ENCODE results near the gene MARCHF2.
"Not testable (repeated sequence)": the region's sequence is repeated elsewhere in the genome, so short reads cannot be mapped to it uniquely, and the experiment has no call there.

MARCHF2 gene

DNA sequence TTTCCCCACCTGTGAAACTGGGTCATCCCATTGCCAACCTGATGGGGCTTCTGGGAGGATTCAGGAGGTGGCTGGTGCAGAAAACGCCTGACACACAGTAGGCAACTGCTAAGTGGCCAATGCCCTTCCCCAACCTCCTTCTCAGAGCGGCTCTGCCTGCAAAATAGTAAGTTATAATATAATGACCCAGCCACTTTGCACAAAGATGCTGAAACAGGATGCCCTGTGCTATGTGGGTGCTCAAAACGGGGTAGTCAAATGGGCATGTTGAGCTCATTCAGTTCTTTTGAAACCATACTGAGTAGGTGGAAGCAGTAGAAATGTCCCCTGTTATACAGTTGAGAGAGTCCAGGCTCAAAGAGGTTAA, 507 bp downstream of the MARCHF2 start:
- no peak for DNase-seq

DNA sequence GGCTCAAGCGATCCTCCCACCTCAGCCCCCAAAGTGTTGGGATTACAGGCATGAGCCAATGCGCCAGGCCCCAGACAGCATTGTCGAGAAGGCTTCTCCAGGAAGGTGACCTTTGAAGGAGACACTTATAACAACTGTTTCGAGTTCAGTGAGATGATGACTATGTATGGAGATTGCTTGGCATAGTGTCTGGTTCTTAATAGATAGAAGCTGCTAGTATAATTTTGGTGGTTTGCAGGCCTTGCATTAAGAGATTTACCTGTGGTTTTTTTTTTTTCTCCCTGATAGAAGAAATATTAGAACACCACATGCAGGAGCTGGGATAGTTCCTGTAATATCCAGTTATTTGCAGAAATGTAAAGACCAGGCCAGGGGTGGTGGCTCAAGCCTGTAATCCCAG, 3.7 kb downstream of the MARCHF2 start:
- DNase-seq: no peak

DNA sequence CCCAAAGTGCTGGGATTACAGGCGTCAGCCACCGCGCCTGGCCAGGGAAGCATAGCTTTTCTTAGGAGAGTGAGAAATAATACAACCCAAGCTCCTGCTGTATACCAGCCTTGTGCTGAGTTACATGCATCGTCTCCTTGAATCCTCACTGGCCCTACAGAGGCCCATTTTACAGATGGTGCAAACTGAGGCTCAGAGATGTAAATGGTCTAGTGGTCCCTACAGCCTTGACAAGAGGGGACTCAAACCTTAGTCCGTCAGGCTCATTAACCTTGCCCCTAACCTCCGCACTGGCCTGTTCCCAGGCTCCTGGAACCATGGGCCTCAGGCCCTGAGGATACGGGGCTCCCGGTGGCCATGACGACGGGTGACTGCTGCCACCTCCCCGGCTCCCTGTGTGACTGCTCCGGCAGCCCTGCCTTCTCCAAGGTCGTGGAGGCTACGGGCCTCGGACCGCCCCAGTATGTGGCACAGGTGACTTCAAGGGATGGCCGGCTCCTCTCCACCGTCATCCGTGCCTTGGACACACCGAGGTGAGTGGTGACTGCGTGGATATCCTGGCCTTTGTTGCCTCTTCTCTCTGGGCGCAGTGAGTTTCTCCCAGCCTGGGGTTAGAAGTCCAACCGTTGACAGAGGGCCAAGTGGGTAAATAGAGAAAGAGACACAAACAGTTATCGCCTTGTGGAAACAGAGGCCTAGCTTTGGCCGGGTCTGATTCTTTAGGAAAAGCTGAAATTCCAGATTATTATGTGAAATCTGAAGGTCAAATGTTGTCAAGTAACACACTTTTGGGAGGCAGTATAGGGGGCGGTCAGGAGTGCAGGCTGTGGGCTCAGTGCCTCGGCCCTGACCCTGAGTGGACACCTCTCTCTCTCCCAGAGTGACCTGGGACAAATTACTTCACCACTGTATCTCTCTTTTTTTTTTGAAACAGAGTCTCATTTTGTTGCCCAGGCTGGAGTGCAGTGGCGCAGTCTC, 8.7 kb downstream of the MARCHF2 start:
- DNase-seq: no peak

DNA sequence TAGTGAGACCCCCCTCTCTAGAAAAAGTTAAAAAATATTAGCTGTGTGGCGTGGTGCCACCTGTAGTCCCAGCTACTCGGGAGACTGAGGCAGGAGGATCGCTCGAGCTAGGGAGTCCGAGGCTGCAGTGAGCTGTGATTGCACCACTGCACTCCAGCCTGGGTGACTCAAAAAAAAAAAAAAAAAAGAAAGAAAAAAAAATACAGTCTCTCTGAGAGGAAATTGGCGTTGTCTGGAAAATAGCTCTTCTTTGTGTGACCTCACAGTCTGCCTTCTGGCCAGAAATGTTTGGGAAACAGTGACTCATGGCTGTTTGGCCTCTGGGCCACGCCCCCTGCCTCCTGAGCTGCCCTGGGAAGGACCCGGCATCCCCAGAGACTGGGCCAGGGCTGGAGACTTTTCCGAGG, 10.7 kb downstream of the MARCHF2 start:
- no peak for DNase-seq

DNA sequence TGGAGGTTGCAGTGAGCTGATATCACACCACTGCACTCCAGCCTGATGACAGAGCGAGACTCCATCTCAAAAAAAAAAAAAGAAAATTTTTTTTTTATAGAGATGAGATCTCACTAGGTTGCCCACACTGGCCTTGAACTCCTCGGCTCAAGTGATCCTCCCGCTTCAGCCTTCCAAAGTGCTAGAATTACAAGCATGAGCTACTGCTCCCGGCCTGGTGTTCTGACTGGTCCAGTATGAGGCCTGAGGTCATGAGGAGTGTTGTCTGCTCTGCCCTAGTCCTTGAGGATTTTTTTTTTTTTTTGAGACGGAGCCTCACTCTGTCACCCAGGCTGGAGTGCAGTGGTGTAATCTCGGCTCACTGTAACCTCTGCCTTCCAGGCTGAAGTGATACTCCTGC, 12.2 kb downstream of the MARCHF2 start:
- not testable (repeated sequence) for DNase-seq

DNA sequence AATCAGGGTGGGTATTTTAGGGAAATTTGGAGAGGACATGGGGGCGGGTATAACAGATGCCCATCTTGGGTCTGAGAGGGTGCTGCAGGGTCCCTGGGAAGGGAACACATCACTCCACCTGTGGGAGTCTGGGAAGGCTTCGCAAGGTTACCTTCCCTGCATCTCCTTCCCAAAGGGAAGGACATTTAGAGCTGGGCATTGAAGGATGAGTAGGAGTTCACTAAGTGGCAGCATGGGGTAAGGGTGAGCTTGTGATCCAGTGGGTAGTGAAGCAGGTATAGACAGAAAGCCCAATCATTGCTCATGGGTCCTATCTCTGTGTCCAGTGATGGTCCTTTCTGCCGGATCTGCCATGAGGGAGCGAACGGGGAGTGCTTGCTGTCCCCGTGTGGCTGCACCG, 13.2 kb downstream of the MARCHF2 start:
- no peak for DNase-seq

DNA sequence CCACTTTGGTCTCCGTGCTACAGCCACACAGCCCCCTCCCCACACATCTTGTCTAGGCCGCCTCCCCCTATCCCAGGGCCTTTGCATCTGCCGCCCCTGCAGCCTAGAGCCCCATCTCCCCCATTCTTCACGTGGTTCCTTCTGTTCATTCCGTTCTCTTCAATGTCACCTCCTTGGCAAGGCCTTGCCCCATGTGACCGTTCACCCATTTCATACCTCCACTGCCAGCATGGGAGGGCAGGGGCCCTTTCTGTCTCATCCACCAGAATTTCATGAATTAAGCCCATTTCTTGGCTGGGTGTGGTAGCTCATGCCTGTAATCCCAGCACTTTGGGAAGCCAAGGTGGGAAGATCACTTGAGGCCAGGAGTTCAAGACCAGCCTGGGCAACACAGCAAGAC, 15.9 kb downstream of the MARCHF2 start:
- no peak for DNase-seq

DNA sequence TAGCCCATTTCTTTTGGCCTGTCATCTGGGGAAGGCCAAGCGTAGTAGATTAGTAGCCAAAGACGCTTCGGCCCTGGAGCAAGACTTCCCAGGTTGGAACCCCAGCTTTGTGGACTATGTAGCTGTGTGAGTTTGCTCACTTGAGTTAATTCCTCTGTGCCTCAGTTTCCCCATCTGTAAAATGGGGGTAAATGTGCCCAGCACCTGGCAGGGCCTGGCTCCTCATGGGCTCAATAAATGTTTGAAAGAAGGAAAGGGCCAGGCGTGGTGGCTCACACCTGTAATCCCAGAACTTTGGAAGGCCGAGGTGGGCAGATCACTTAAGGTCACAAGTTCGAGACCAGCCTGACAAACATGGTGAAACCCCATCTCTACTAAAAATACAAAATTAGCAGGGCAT, 16.7 kb downstream of the MARCHF2 start:
- DNase-seq: no peak

DNA sequence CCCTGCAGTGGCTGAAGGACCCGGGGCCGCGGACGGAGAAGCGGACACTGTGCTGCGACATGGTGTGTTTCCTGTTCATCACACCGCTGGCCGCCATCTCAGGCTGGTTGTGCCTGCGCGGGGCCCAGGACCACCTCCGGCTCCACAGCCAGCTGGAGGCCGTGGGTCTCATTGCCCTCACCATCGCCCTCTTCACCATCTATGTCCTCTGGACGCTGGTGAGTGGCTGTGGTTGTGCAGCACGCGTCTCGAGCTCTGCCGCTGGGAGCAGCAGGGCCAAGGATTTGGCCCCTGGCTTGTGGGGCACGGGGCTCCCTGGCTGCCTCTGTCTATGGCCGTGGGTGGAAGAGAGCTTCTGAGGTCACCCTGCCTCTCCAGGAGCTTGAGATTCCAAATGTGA, 17.5 kb downstream of the MARCHF2 start:
- DNase-seq: no peak

DNA sequence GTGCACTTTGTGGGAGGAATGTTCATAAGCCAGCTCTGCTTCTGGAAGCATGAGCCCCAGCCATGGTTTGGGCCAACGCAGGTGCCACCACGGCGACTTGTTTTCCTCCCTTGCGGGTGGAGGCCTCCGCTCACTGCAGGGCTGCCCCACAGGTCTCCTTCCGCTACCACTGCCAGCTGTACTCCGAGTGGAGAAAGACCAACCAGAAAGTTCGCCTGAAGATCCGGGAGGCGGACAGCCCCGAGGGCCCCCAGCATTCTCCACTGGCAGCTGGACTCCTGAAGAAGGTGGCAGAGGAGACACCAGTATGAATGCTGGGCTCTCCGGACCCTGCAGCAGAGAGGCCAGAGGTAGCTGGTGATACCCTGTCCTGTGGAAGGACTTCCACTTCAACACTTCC, 25.1 kb downstream of the MARCHF2 start:
- no peak for DNase-seq

DNA sequence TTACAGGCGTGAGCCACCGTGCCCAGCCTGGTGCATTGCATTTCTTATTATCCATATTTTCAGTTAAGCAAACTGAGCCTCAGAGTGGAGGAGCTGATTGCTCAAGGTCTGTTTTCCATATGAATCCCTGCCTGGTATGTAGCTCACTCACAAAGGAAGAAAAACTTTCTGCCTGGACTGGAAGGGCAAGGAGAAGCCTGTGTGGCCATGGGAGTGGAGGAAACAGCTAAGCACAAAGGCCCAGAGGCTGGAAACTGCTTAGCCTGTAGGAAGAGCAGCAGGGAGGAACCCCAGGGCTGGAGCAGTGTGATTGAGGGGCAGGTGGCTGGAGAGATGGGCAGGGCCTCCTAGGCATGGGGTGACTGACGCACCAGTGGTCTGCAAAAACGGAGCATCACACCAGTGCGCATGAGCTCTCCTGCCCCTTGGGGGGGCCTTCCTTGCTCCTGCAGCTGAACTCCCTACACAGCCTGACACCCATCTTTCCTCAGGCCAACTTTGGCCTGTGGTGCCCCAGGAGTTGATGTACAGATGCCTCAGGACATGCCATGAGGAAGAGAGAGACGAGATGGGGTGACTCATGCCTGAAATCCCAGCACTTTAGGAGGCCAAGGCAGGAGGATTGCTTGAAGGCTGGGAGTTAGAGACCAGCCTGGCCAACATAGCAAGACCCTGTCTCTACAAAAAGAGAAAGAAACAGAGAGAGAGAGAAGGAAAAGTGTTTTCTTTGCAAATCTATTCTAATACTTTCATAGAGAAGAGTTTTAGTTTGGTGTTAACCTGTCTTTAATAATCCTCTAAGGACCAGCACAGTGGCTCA, 28.8 kb downstream of the MARCHF2 start:
- DNase-seq: no peak

DNA sequence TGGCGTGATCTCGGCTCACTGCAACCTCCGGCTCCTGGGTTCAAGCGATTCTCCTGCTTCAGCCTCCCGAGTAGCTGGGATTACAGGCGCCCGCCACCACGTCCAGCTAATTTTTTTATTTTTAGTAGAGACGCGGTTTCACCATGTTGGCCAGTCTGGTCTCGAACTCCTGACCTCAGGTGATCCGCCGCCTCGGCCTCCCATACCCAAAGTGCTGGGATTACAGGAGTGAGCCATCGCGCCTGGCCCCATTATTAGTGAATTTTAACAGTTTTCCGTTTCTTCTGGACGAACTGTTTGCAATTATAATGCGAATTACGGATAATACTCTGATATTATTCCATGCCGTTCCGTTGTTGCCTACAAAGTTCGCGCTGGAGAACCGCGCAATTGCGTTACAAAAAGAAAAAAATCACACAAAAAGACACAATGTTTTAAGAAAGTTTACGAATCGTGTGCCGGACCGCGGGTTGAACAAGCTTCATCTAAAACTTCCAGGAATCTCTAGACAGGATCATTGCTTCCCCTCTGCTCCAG, 31.1 kb downstream of the MARCHF2 start:
- DNase-seq: not testable (repeated sequence)

DNA sequence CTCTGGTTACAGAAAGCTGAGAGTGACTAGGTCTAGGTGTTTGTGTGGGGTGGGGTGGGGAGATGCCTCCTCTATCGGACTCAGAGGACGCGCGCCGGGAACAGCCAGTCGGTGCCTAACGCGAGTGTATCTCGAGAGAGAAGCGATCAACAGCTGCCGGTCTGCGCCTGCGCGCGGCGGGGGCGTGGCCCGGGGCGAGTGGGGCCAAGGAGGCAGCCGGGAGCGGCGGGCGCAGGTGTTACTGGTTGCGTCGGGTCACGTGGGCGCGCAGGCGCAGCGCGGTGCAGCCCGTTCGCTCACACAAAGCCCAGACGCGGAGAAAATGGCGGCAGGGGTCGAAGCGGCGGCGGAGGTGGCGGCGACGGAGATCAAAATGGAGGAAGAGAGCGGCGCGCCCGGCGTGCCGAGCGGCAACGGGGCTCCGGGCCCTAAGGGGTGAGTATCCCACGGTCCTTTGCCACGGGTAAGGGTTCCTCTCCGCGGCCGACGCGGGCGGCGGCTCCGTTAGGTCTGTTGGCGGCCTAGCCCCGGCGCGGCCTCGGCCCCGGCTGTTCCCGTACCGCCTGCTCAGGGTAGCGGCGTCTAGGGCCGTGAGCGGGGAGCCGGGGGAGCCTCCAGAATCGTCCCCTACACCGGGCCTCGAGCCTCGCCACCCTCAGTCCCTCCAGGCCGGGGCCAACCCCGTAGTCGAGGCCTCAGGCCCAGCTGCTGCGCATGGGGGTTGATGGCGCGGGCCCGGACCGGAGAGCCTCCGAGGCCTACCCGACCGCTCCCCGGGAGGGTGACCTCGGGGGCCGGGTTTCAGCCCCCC, 31.8 kb downstream of the MARCHF2 start, which contains the start of gene HNRNPM:
Gene HNRNPM (plus strand): TSS at position 299 of the 811 bp plus-strand sequence. CDS start 24 bp downstream, at position 323.
- DNase-seq: peak; percentile 91 to 93

DNA sequence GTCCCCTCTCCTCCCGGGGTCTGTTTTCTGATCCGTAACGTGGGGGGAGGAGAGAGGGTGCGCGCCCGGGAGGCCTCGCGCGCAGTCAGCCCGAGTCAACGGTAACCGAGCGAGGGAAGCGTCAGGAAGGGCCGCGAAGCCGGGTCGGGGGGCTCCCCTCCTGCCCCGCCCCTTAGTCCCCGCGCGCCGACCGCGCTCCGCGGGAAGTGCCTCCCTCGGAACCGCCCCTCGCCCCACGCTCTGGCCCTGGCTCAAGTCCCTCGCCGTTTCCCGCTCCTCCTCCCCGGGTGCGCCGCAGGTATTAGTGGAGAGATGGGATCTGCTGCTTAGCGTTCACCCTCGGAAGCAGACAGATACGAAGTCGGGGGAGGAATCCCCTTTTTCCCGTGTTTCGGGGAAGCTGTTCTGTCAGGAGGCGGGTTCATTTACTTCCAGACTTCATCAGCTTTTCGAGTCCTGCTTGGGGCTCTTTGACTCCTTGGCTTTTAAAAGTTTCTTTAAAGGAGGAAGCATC, 32.4 kb downstream of the MARCHF2 start:
- no peak for DNase-seq

DNA sequence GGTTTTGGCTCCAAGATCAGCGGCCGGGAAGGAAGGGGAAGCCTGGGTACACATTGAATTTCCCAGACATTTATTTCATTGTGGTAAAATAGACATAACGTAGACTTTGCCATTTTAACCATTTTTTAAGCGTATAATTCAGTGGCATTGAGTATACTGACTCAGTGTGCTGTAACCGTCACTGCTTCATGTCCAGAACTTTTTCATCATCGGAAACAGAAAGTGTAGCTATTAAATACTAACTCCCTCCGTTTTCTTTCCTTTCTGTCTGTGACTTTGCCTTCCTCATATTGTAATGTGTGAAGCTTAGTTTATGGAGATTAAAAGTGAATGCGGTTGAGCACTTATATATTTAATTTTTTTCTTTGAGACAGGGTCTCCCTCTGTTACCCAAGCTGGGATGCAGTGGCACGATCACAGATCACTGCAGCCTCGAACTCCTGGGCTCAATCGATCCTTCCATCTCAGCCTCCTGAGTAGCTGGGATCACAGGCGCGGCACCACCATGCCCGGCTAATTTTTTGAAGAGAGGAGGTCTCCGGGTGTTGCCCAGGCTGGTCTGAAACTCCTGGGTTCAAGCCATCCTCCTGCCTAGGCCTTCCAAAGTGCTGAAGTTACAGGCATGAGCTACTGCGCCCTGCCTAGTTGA, 33.1 kb downstream of the MARCHF2 start:
- DNase-seq: no peak

DNA sequence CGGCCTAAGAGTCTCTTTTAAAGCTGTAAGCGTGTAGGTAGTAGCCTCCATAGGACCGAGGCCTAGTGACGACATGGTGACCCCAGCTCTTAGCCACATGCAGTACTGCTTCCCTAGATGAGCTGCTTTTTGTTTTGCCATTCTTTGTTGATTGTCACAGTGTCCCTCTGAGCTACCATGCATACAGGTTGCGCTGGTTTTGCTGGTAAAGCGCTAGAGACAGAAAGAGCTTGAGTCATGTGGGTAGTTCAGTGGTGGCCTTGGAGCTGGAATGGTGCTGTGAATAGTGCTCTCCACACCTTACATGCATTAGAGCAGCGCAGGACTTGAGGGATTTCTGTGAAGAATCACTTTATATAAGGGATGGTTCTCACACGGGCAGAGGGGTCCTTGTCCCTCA, 36.7 kb downstream of the MARCHF2 start:
- DNase-seq: no peak

DNA sequence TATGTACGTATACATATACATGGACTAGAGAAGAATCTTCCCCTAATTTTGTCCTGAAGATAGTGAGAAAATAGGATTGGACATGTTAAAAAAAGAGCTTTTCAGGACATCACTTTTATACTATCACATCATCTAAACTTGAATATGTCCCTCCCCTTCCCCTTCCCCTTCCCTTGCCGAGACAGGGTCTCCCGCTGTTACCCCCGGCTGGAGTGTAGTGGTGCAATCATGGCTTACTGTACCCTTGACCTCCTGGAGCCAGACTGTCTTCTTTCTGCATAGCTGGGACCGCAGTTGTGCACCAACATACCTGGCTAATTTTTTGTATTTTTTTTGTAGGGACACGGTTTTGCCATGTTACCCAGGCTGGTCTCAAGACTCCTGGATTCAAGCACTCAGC, 38.3 kb downstream of the MARCHF2 start:
- DNase-seq: no peak

DNA sequence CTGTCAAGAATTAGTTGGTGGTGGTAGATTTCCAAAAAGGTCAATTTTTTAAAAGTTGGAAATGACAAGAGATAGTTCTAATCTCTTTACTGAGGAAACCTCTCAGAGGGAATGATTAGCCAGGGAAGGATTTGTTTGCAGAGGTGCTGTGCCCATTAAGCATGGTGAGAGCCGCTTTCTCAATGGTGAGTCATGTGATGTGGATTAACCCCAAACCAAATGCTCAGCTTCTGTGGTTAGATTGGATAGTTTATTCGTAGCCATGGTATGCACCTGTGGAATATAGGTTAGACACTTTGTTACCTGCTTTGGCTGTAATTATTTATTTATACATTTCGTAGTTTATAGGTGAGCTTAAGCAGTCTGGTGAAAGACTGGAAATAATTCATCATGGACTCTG, 38.8 kb downstream of the MARCHF2 start:
- DNase-seq: no peak

DNA sequence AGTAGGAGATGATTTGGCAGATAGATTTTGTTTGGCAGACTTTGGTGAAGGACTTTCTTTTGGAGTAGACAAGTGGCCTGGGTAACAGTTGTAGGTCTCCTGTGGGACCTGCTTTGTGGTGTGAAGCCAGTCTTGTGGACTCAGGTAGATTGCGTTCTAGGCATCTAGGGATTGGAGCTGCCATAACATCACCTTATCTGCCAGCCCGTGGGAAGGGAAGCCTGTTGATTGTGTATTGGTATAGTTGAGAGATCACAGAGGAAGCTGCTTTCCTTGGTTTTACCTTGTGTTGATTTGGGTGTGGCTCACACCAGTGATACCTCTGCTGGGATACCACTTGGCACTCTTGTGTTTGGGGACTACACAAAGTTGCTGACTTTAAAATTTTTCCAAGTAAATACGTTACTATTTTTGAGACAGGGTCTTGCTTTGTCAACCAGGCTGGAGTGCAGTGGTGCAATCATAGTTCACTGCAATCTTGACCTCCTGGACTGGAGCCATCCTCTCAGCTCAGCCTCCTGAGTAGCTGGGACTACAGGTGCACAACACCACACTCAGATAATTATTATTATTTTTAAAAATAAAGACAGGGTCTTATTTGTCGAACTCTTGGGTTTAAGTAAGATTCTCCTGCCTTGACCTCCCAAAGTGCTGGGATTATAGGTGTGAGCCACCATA, 39.5 kb downstream of the MARCHF2 start:
- DNase-seq: no peak

DNA sequence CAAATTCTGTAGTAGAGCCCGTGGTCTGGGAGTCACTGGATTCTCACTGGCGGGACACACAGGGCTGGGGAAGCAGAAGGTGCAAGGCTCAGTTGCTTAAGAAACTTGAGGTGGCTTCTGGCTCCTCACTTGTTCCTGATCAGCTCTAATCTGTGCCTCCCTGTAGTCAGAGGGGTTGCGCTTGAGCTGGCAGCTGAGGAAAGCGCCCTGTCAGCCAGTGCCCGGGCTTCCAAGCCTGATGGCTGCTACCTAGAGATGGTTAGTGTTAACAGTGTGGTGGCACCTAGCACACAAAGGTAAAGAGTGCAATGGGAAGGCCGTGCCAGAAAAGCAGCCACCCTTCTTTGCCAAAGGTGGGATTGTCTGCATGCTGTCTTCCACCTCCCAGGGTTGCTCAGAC, 40.5 kb downstream of the MARCHF2 start:
- no peak for DNase-seq

DNA sequence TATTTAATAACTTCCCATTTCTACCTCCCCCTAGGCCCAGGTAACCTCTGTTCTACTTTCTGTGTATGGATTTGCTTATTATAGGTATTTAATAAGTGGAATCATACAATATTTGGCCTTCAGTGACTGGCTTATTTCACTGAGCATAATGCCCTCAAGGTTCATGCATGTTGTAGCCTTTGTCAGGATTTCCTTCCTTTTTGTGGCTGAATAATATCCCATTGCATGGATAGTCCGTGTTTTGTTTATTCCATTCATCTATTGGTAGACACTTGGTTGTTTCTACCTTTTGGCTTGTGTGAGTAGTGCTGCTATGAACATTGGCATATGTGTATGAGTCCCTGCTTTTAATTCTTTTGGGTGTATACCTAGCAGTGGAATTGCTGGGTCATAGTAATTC, 41.1 kb downstream of the MARCHF2 start:
- DNase-seq: no peak

Measured in NCI-H187 (cell line).